Measurements from ENCODE around the gene MED9.

GRCh38 chr17:17533901-17534441 is 57.2 kb downstream of the MED9 start:
- TF ChIP-seq ZNF280D (tag by site-specific recombination; IDR thresholded peaks at IDR 0.05) (no peak), ZNF341 (tag by site-specific recombination; IDR thresholded peaks at IDR 0.05; ENCODE audit: low read depth) (no peak), CTCF (tag by site-specific recombination; IDR thresholded peaks at IDR 0.05) (no peak), ZBTB8A (tag by site-specific recombination; IDR thresholded peaks at IDR 0.05) (no peak)
